GM12878 (cell line): ENCODE results near the gene NAV1. TPM values are rescaled to one million over a fixed set of nuclear protein-coding genes. Genes with fewer than 3 reads are reported as not detected.
"Not testable (repeated sequence)": the region's sequence is repeated elsewhere in the genome, so short reads cannot be mapped to it uniquely, and the experiment has no call there.

Experiments used
- ATAC-seq: fragments of 200-7000 bp; cut with Tn5 transposase; 3 replicates; pipeline ENCODE4 v1.9.1; 2020; ENCODE audit warnings: mild to moderate bottlenecking, moderate library complexity
- BruUV-seq: library from RNA; stranded (reverse); fragments of 400-500 nt; replicated peaks from 2 replicates; lab custom pipeline; 2021; lab: Mats Ljungman, UMichigan
- CTCF ChIA-PET: fragments of 300-600 bp; sonication (Branson Sonifier 250); formaldehyde crosslinking; extraction: SDS; loops from one replicate; lab custom pipeline; 2021; ENCODE audit warnings: inconsistent platforms; lab: Yijun Ruan, JAX
- POLR2A ChIA-PET: fragments of 350-600 bp; formaldehyde crosslinking; extraction: SDS; loops from one replicate; lab custom pipeline; 2021; ENCODE audit warnings: inconsistent platforms; lab: Charles Lee
- RAD21 ChIA-PET: fragments of 300-600 bp; sonication (Branson Sonifier 250); formaldehyde crosslinking; loops from one replicate; lab custom pipeline; 2023; ENCODE audit warnings: antibody characterized with exemption; ENCODE audit not compliant: unreplicated experiment; lab: Charles Lee
- SMC1A ChIA-PET: fragments of 300-600 bp; sonication (Branson Sonifier 250); formaldehyde crosslinking; loops from one replicate; lab custom pipeline; 2023; ENCODE audit not compliant: unreplicated experiment, uncharacterized antibody; lab: Charles Lee
- DNase-seq: peaks from one replicate; pipeline ENCODE4 v3.0.0-alpha.2; 2011; ENCODE audit warnings: low read depth, low spot score
- FAIRE-seq: peaks from 3 replicates; lab custom pipeline; 2011; peaks lifted over from hg19 to GRCh38; lab: Jason Lieb, UNC
- H2AFZ ChIP-seq: 2 replicates; pipeline ENCODE4 v1.6.0; 2011; ENCODE audit warnings: low read depth, low read length, control low read depth; ENCODE audit not compliant: control insufficient read depth
- H3K27ac ChIP-seq: 2 replicates; pipeline ENCODE4 v1.5.1; 2011; ENCODE audit warnings: control low read depth; ENCODE audit not compliant: control insufficient read depth, insufficient read depth
- H3K27me3 ChIP-seq, 2 experiments: replicated peaks in 1 of 2; 2 replicates each; pipeline versions ENCODE4 v1.6.0 to v1.6.1; 2011; ENCODE audit warnings: low read length in 1 of 2; ENCODE audit not compliant: control insufficient read depth in 2 of 2, insufficient read depth in 2 of 2
- H3K36me3 ChIP-seq, 2 experiments: 2 replicates each; pipeline ENCODE4 v1.5.1; 2011; ENCODE audit warnings: low read length in 1 of 2; ENCODE audit not compliant: control insufficient read depth in 2 of 2, insufficient read depth in 2 of 2
- H3K4me1 ChIP-seq: 2 replicates; pipeline ENCODE4 v1.6.1; 2011; ENCODE audit warnings: mild to moderate bottlenecking, low read length, moderate library complexity, mixed read lengths; ENCODE audit not compliant: control insufficient read depth, insufficient read depth
- H3K4me2 ChIP-seq: 2 replicates; pipeline ENCODE4 v1.6.0; 2011; ENCODE audit warnings: control low read depth; ENCODE audit not compliant: control insufficient read depth, insufficient read depth
- H3K4me3 ChIP-seq: fragments of 200-600 bp; sonication (generic); 2 replicates; pipeline ENCODE4 v1.5.1; 2016
- H3K79me2 ChIP-seq: 2 replicates; pipeline ENCODE4 v1.6.0; 2011; ENCODE audit warnings: low read length; ENCODE audit not compliant: control insufficient read depth, insufficient read depth
- H3K9ac ChIP-seq: 2 replicates; pipeline ENCODE4 v1.8.0; 2011; ENCODE audit warnings: low read length, control low read depth, mixed read lengths; ENCODE audit not compliant: control insufficient read depth, insufficient read depth
- H3K9me3 ChIP-seq: replicated peaks from 3 replicates; pipeline ENCODE4 v1.5.1; 2011; ENCODE audit warnings: mild to moderate bottlenecking, low read length; ENCODE audit not compliant: control insufficient read depth, insufficient read depth
- H4K20me1 ChIP-seq: 2 replicates; pipeline ENCODE4 v1.6.0; 2011; ENCODE audit not compliant: control insufficient read depth, insufficient read depth
- BCL11A ChIP-seq: IDR thresholded peaks from 2 replicates; pipeline ENCODE4 v1.6.1; 2011; ENCODE audit warnings: low read depth, low read length
- HCFC1 ChIP-seq: fragments of 150-350 bp; IDR thresholded peaks from 2 replicates; pipeline ENCODE4 v1.6.1; 2014; ENCODE audit warnings: low read length
- MTA2 ChIP-seq: fragments of 450-650 bp; IDR thresholded peaks from 2 replicates; pipeline ENCODE4 v1.6.1; 2016; ENCODE audit warnings: low read depth, mild to moderate bottlenecking, moderate library complexity
- NBN ChIP-seq: fragments of 450-650 bp; IDR thresholded peaks from 2 replicates; pipeline ENCODE4 v1.6.1; 2016
- POU2F2 ChIP-seq: IDR thresholded peaks from 3 replicates; pipeline ENCODE4 v1.6.1; 2011; ENCODE audit warnings: low read depth, mild to moderate bottlenecking, low read length, borderline replicate concordance
- RAD21 ChIP-seq: IDR thresholded peaks from 2 replicates; pipeline ENCODE4 v1.6.1; 2011; ENCODE audit warnings: mild to moderate bottlenecking, low read depth, low read length, moderate library complexity; ENCODE audit not compliant: insufficient read depth
- RB1 ChIP-seq: fragments of 450-650 bp; formaldehyde crosslinking; IDR thresholded peaks from 2 replicates; pipeline ENCODE4 v1.6.1; 2017; ENCODE audit warnings: mild to moderate bottlenecking, borderline replicate concordance
- TBL1XR1 ChIP-seq: IDR thresholded peaks from 2 replicates; pipeline ENCODE4 v1.6.1; 2012; ENCODE audit warnings: low read depth, low read length, improper control_type of control experiment
- YBX1 ChIP-seq: fragments of 450-650 bp; IDR thresholded peaks from 2 replicates; pipeline ENCODE4 v1.6.1; 2016; ENCODE audit warnings: antibody characterized with exemption
- WGBS: methylation state at CpG from one replicate; pipeline ENCODE4 v1.1.6; 2016; ENCODE audit warnings: low lambda C conversion rate; ENCODE audit not compliant: insufficient replicate concordance, insufficient coverage; ENCODE audit errors: missing lambda C conversion rate; 5-methylcytosine and 5-hydroxymethylcytosine counted together
- in situ Hi-C: fragments of 300-500 bp; cut with MboI; formaldehyde crosslinking; loops from 9 replicates; pipeline ENCODE4 v1.14.3; 2018; ENCODE audit warnings: mixed read lengths
- intact Hi-C: fragments of 100-400 bp; cut with micrococcal nuclease; formaldehyde crosslinking; loops from one replicate; pipeline ENCODE4 v1.14.2; 2022; ENCODE audit not compliant: unreplicated experiment
- polyA plus RNA-seq, 11 experiments: library from polyadenylated mRNA; depleted of rRNA in 4 of 11; unstranded in 6 of 11; stranded (reverse) in 5 of 11; fragments of >200 nt; fragmentation: Nextera tagmentation in 4 of 11; fragmentation: Illumina TruSeq in 1 of 11; extraction: Ambion mirVana in 4 of 11; extraction: Trizol in 1 of 11; gene quantifications; 1 replicate in 1 of 11; 2 replicates in 10 of 11; pipeline versions ENCODE4 v1.2.1 to v1.2.3, GENCODE V29; 2011 to 2016; ENCODE audit warnings: inconsistent platforms in 2 of 11, missing spikeins in 2 of 11, low read depth in 1 of 11
- total RNA-seq, 4 experiments: library from RNA; depleted of rRNA in 3 of 4; stranded (reverse); fragments of >200 nt in 3 of 4; fragmentation: Illumina TruSeq in 1 of 4; extraction: Trizol in 1 of 4; gene quantifications; 2 replicates each; pipeline versions ENCODE4 v1.2.1 to v1.2.3, GENCODE V29; 2013 to 2021
- TF ChIP-seq, protein P1 (sequence below): fragments of 450-650 bp; IDR thresholded peaks from 2 replicates; pipeline ENCODE4 v1.6.1; 2016; ENCODE audit warnings: mild to moderate bottlenecking
- TF ChIP-seq, protein P2 (sequence below): fragments of 450-650 bp; IDR thresholded peaks from 2 replicates; pipeline ENCODE4 v1.6.1; 2017; ENCODE audit warnings: mild to moderate bottlenecking, moderate library complexity

Gene NAV1
- total and polyA plus RNA-seq, 10 of the 15 experiments (the other 5 are each of a cell fraction or from before 2014, with no cell fraction given): 0.04 to 1.3 (median 0.36) TPM

DNA sequence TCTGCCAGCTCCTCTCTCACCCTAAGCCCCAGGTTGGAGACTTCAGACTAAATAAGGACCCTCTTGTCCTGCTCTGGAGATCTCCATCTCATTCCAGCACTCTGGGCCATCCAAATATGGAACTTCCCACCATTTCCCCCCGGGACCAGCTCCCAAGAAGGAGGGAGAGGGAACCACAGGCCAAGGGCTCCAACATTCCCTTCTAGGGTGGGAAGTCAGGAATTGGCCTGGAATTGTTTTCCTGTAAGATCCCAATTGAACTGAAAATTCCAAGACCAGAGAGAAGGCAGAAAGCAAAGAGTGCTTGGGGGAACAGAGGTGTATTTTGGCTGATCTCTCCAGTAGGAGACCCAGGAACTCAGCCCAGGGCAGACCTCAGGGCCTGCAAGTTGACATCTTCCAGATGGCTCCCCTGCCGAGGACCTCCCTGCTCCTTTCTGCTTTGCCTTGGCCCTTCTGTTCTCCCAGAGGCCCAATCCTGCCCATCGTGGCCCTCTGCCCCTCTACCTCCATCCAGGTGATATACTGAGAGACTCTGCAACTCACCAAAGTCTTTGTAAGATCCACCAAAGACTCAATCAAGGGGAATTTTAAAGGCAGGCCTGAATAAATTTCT lies 46.9 kb upstream of the NAV1 start:
- Histone ChIP-seq H3K9ac (no peak overlapping the region), H2AFZ (no peak overlapping the region), H3K27ac (no peak overlapping the region), H3K4me2 (no peak overlapping the region), H3K4me1 (no peaks in the 10 kb centered on the region), H3K27me3 (no peaks in the 10 kb centered on the region), H3K79me2 (no peaks in the 10 kb centered on the region), H3K9me3 (no peaks in the 10 kb centered on the region; the same call in 2 of the 3 replicates), H3K4me3 (no peak overlapping the region), H3K36me3 (peaks cover 13 to 29% of the 10 kb centered on the region in 2 experiments; a peak in 3 of 4 replicates), H4K20me1 (no peaks in the 10 kb centered on the region)
- CTCF ChIA-PET: interaction anchor here (2.7 to 17.1 kb wide), 3 partner anchors 10 to 22 kb away, joined by 13 to 814 read pairs (median 198); partner anchors contain the start of gene CSRP1
- POLR2A ChIA-PET: interaction anchor here (1.0 kb wide), 1 partner anchor 10 kb away, joined by 3 read pairs; no protein-coding TSS in a partner anchor
- FAIRE-seq (no peak), DNase-seq (no peak), ATAC-seq (no peak)
- intact Hi-C loops: no loop called here
- TF ChIP-seq, protein P1, sequence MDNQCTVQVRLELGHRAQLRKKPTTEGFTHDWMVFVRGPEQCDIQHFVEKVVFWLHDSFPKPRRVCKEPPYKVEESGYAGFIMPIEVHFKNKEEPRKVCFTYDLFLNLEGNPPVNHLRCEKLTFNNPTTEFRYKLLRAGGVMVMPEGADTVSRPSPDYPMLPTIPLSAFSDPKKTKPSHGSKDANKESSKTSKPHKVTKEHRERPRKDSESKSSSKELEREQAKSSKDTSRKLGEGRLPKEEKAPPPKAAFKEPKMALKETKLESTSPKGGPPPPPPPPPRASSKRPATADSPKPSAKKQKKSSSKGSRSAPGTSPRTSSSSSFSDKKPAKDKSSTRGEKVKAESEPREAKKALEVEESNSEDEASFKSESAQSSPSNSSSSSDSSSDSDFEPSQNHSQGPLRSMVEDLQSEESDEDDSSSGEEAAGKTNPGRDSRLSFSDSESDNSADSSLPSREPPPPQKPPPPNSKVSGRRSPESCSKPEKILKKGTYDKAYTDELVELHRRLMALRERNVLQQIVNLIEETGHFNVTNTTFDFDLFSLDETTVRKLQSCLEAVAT: no peak
- TF ChIP-seq TBL1XR1 (no peak), HCFC1 (no peak), MTA2 (no peak), YBX1 (no peak), POU2F2 (no peak), RAD21 (no peak), RB1 (no peak), NBN (no peak), BCL11A (no peak)
- TF ChIP-seq, protein P2, sequence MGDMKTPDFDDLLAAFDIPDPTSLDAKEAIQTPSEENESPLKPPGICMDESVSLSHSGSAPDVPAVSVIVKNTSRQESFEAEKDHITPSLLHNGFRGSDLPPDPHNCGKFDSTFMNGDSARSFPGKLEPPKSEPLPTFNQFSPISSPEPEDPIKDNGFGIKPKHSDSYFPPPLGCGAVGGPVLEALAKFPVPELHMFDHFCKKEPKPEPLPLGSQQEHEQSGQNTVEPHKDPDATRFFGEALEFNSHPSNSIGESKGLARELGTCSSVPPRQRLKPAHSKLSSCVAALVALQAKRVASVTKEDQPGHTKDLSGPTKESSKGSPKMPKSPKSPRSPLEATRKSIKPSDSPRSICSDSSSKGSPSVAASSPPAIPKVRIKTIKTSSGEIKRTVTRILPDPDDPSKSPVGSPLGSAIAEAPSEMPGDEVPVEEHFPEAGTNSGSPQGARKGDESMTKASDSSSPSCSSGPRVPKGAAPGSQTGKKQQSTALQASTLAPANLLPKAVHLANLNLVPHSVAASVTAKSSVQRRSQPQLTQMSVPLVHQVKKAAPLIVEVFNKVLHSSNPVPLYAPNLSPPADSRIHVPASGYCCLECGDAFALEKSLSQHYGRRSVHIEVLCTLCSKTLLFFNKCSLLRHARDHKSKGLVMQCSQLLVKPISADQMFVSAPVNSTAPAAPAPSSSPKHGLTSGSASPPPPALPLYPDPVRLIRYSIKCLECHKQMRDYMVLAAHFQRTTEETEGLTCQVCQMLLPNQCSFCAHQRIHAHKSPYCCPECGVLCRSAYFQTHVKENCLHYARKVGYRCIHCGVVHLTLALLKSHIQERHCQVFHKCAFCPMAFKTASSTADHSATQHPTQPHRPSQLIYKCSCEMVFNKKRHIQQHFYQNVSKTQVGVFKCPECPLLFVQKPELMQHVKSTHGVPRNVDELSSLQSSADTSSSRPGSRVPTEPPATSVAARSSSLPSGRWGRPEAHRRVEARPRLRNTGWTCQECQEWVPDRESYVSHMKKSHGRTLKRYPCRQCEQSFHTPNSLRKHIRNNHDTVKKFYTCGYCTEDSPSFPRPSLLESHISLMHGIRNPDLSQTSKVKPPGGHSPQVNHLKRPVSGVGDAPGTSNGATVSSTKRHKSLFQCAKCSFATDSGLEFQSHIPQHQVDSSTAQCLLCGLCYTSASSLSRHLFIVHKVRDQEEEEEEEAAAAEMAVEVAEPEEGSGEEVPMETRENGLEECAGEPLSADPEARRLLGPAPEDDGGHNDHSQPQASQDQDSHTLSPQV: no peak
- SMC1A ChIA-PET: interaction anchor here (2.0 to 17.2 kb wide), 2 partner anchors 10 to 16 kb away, joined by 7 to 514 read pairs; partner anchors contain the start of gene CSRP1
- no TSS peak for BruUV-seq
- in situ Hi-C loops: no loop called here
- RAD21 ChIA-PET: interaction anchor here (1.2 kb wide), 1 partner anchor 20 kb away, joined by 6 read pairs; no protein-coding TSS in a partner anchor
- WGBS: 81% methylated on average over 3 of the region's 3 CpGs

- H3K4me1 ChIP-seq, H4K20me1 ChIP-seq, H3K27ac ChIP-seq, RAD21 ChIA-PET, BruUV-seq, FAIRE-seq, DNase-seq, H3K9ac ChIP-seq, in situ Hi-C loops, H3K79me2 ChIP-seq, H2AFZ ChIP-seq, H3K27me3 ChIP-seq, intact Hi-C loops, POLR2A ChIA-PET, H3K4me3 ChIP-seq, H3K9me3 ChIP-seq, H3K4me2 ChIP-seq, ATAC-seq: not testable (repeated sequence)
- H3K36me3 ChIP-seq: peaks cover 13 to 26% of the 10 kb centered on the region in 2 experiments; a peak in 3 of 4 replicates
- ChIA-PET SMC1A (interaction anchor here (1.4 kb wide), 1 partner anchor 9 kb away, joined by 4 read pairs; no protein-coding TSS in a partner anchor), CTCF (interaction anchor here (1.3 to 13.1 kb wide), 2 partner anchors 11 to 19 kb away, joined by 3 to 144 read pairs; no protein-coding TSS in a partner anchor)
- WGBS: 98% methylated on average over 3 of the region's 3 CpGs
Measured at GRCh38 chr1:201493026-201493656, 45.8 kb upstream of the NAV1 start.
